CD4-positive, alpha-beta T cell treated with Interferon gamma for 1 hour (primary cell): ENCODE results near the gene AFAP1.
A peak's percentile ranks its signal among the peaks of the same experiment; 100 is the strongest.

Experiments used
- DNase-seq: peaks from one replicate; pipeline ENCODE4 v3.0.0-alpha.2; 2020

AFAP1 gene

GRCh38 chr4:7818399-7818911, 121.2 kb downstream of the AFAP1 start:
- no peak for DNase-seq

- DNase-seq: no peak
Measured at GRCh38 chr4:7817877-7818398, 121.7 kb downstream of the AFAP1 start.

GRCh38 chr4:7816771-7817170, 122.9 kb downstream of the AFAP1 start:
- DNase-seq: no peak

GRCh38 chr4:7815981-7816380, 123.7 kb downstream of the AFAP1 start:
- no peak for DNase-seq

- no peak for DNase-seq
Measured at GRCh38 chr4:7815562-7815961, 124.1 kb downstream of the AFAP1 start.

- DNase-seq: no peak
Measured at GRCh38 chr4:7814451-7814850, 125.2 kb downstream of the AFAP1 start.

- no peak for DNase-seq
Measured at GRCh38 chr4:7813674-7814073, 126.0 kb downstream of the AFAP1 start.

- no peak for DNase-seq
Measured at GRCh38 chr4:7812921-7813320, 126.7 kb downstream of the AFAP1 start.

- no peak for DNase-seq
Measured at GRCh38 chr4:7812231-7812857, 127.3 kb downstream of the AFAP1 start.

- DNase-seq: no peak
Measured at GRCh38 chr4:7811536-7812191, 128.0 kb downstream of the AFAP1 start.

GRCh38 chr4:7810783-7811535, 128.7 kb downstream of the AFAP1 start:
- DNase-seq: no peak

- DNase-seq: no peak
Measured at GRCh38 chr4:7808752-7809151, 130.9 kb downstream of the AFAP1 start.

GRCh38 chr4:7808181-7808580, 131.5 kb downstream of the AFAP1 start:
- no peak for DNase-seq

GRCh38 chr4:7807351-7807921, 132.2 kb downstream of the AFAP1 start:
- DNase-seq: no peak

- no peak for DNase-seq
Measured at GRCh38 chr4:7806338-7807090, 133.1 kb downstream of the AFAP1 start.

- DNase-seq: no peak
Measured at GRCh38 chr4:7805533-7806337, 133.9 kb downstream of the AFAP1 start.

GRCh38 chr4:7804756-7805385, 134.8 kb downstream of the AFAP1 start:
- no peak for DNase-seq

- peak; percentile 64 for DNase-seq
Measured at GRCh38 chr4:7803992-7804755, 135.5 kb downstream of the AFAP1 start.

GRCh38 chr4:7803371-7803770, 136.3 kb downstream of the AFAP1 start:
- DNase-seq: no peak

- DNase-seq: peak; percentile 63
Measured at GRCh38 chr4:7802093-7802726, 137.5 kb downstream of the AFAP1 start.
